ENCODE measurements around the gene COL24A1. TPM values are rescaled to one million over a fixed set of nuclear protein-coding genes. Genes with fewer than 3 reads are reported as not detected.

COL24A1 gene
- total RNA-seq, 1 experiment from 2014 or later = 0.08 TPM

GRCh38 chr1:86069757-86070145, 86.8 kb downstream of the COL24A1 start:
- in situ Hi-C loops (cut with HindIII; ENCODE audit: low pct_unique_long_range_greater_than_20kb, low sequenced_read_pairs) = no loop called here
- CTCF ChIA-PET = no interaction called here
- TF ChIP-seq REST (IDR thresholded peaks at IDR 0.05; ENCODE audit: insufficient read depth in 1 of 2, low read depth in 2 of 2, low read length in 1 of 2) (no peak), CTCF (IDR thresholded peaks at IDR 0.05) (no peak)
- no peak overlapping the region for H3K4me3 ChIP-seq (ENCODE audit: low read depth in 2 of 2, low read length in 2 of 2)
- DNase-seq (ENCODE audit: low read depth, low spot score) (no peak), ATAC-seq (no peak)
- H3K27ac ChIP-seq (ENCODE audit: low read length) = no peak overlapping the region
- no peaks in the 10 kb centered on the region; the same call in 1 of the 2 replicates for H3K27me3 ChIP-seq (ENCODE audit: control insufficient read depth, insufficient read depth, low read length)
- intact Hi-C loops (cut with micrococcal nuclease; ENCODE audit: unreplicated experiment) = no loop called here
- POLR2A ChIA-PET = no interaction called here
- H3K36me3 ChIP-seq (ENCODE audit: control insufficient read depth, insufficient read depth, low read length) = no peaks in the 10 kb centered on the region
- H3K4me1 ChIP-seq (ENCODE audit: control insufficient read depth, insufficient read depth, low read length) = no peaks in the 10 kb centered on the region
- no TSS peak for BruUV-seq (replicated peaks)
- H3K9me3 ChIP-seq (ENCODE audit: control insufficient read depth, insufficient read depth, low read depth, low read length) = no peaks in the 10 kb centered on the region

GRCh38 chr1:86068841-86069756, 87.5 kb downstream of the COL24A1 start:
- H3K4me3 ChIP-seq (ENCODE audit: low read depth in 2 of 2, low read length in 2 of 2) = no peak overlapping the region
- ATAC-seq (no peak), DNase-seq (ENCODE audit: low read depth, low spot score) (no peak)
- no peaks in the 10 kb centered on the region for H3K36me3 ChIP-seq (ENCODE audit: control insufficient read depth, insufficient read depth, low read length)
- CTCF ChIA-PET = no interaction called here
- POLR2A ChIA-PET = no interaction called here
- BruUV-seq (replicated peaks) = no TSS peak
- H3K4me1 ChIP-seq (ENCODE audit: control insufficient read depth, insufficient read depth, low read length) = no peaks in the 10 kb centered on the region
- H3K9me3 ChIP-seq (ENCODE audit: control insufficient read depth, insufficient read depth, low read depth, low read length) = no peaks in the 10 kb centered on the region
- in situ Hi-C loops (cut with HindIII; ENCODE audit: low pct_unique_long_range_greater_than_20kb, low sequenced_read_pairs) = no loop called here
- intact Hi-C loops (cut with micrococcal nuclease; ENCODE audit: unreplicated experiment) = no loop called here
- H3K27ac ChIP-seq (ENCODE audit: low read length) = no peak overlapping the region
- no peak for TF ChIP-seq POLR2AphosphoS5 (IDR thresholded peaks at IDR 0.05; ENCODE audit: low read depth, low read length)
- no peak for TF ChIP-seq SIN3A (IDR thresholded peaks at IDR 0.05; ENCODE audit: borderline replicate concordance, insufficient read depth, low read depth, low read length)
- no peak for TF ChIP-seq REST (IDR thresholded peaks at IDR 0.05; ENCODE audit: insufficient read depth in 1 of 2, low read depth in 2 of 2, low read length in 1 of 2)
- H3K27me3 ChIP-seq (ENCODE audit: control insufficient read depth, insufficient read depth, low read length) = peaks cover 5% of the 10 kb centered on the region

Data from Panc1 (cell line).